H9 (cell line): ENCODE data around the gene MCF2L2. TPM values are rescaled to one million over a fixed set of nuclear protein-coding genes. Genes with fewer than 3 reads are reported as not detected.

ENCODE experiments used
- DNase-seq: peaks from one replicate; pipeline ENCODE4 v3.0.0-alpha.2; 2017
- H2AFZ ChIP-seq: one replicate; pipeline ENCODE4 v1.6.1; 2013; ENCODE audit warnings: mild to moderate bottlenecking, low read length, control low read depth, moderate library complexity
- H2AK5ac ChIP-seq: 2 replicates; pipeline ENCODE4 v1.6.1; 2013; ENCODE audit warnings: low read length, control low read depth, mixed read lengths; ENCODE audit not compliant: insufficient read length
- H2BK120ac ChIP-seq: one replicate; pipeline ENCODE4 v1.6.1; 2013; ENCODE audit warnings: low read depth, mild to moderate bottlenecking, low read length, control low read depth, inconsistent platforms; ENCODE audit not compliant: poor library complexity, severe bottlenecking
- H2BK12ac ChIP-seq: 2 replicates; pipeline ENCODE4 v1.6.1; 2013; ENCODE audit warnings: low read length, control low read depth, mixed read lengths, low read depth; ENCODE audit not compliant: insufficient read length
- H2BK15ac ChIP-seq: 2 replicates; pipeline ENCODE4 v1.6.1; 2013; ENCODE audit warnings: low read depth, low read length, control low read depth
- H2BK20ac ChIP-seq: one replicate; pipeline ENCODE4 v1.6.1; 2013; ENCODE audit warnings: low read depth, mild to moderate bottlenecking, low read length, control low read depth, inconsistent platforms; ENCODE audit not compliant: poor library complexity, severe bottlenecking
- H2BK5ac ChIP-seq: 2 replicates; pipeline ENCODE4 v1.6.1; 2013; ENCODE audit warnings: low read length, control low read depth, mixed read lengths; ENCODE audit not compliant: insufficient read length
- H3K14ac ChIP-seq: 2 replicates; pipeline ENCODE4 v1.6.1; 2013; ENCODE audit warnings: low read length, control low read depth; ENCODE audit not compliant: insufficient read depth
- H3K18ac ChIP-seq: 2 replicates; pipeline ENCODE4 v1.6.1; 2013; ENCODE audit warnings: low read depth, mild to moderate bottlenecking, mixed read lengths, low read length, control low read depth; ENCODE audit not compliant: insufficient read length
- H3K23ac ChIP-seq: 2 replicates; pipeline ENCODE4 v1.6.1; 2013; ENCODE audit warnings: low read length, control low read depth, mixed read lengths, low read depth; ENCODE audit not compliant: insufficient read length
- H3K23me2 ChIP-seq: 2 replicates; pipeline ENCODE4 v1.6.1; 2013; ENCODE audit warnings: low read depth, mild to moderate bottlenecking, mixed read lengths, low read length, control low read depth; ENCODE audit not compliant: insufficient read length, poor library complexity, severe bottlenecking
- H3K27ac ChIP-seq: 2 replicates; pipeline ENCODE4 v1.5.1; 2013; ENCODE audit warnings: low read length, control low read depth, mixed read lengths, low read depth; ENCODE audit not compliant: insufficient read length
- H3K27me3 ChIP-seq: 2 replicates; pipeline ENCODE4 v1.6.1; 2013; ENCODE audit warnings: low read length, control low read depth, inconsistent platforms; ENCODE audit not compliant: insufficient read depth
- H3K4ac ChIP-seq: 2 replicates; pipeline ENCODE4 v1.6.1; 2013; ENCODE audit warnings: low read depth, mild to moderate bottlenecking, control low read depth, inconsistent platforms, low read length, moderate library complexity
- H3K4me1 ChIP-seq: 2 replicates; pipeline ENCODE4 v1.6.1; 2013; ENCODE audit warnings: low read length, control low read depth, inconsistent platforms; ENCODE audit not compliant: insufficient read depth
- H3K4me2 ChIP-seq: 2 replicates; pipeline ENCODE4 v1.6.1; 2013; ENCODE audit warnings: low read length, control low read depth, mixed read lengths; ENCODE audit not compliant: insufficient read length, insufficient read depth
- H3K56ac ChIP-seq: 2 replicates; pipeline ENCODE4 v1.6.1; 2013; ENCODE audit warnings: low read depth, mild to moderate bottlenecking, mixed read lengths, low read length, control low read depth; ENCODE audit not compliant: insufficient read length
- H3K79me1 ChIP-seq: 2 replicates; pipeline ENCODE4 v1.6.1; 2013; ENCODE audit warnings: low read depth, mild to moderate bottlenecking, moderate library complexity, low read length, control low read depth, inconsistent platforms; ENCODE audit not compliant: insufficient read depth, poor library complexity, severe bottlenecking
- H3K79me2 ChIP-seq: 2 replicates; pipeline ENCODE4 v1.6.1; 2013; ENCODE audit warnings: low read length, control low read depth, inconsistent platforms; ENCODE audit not compliant: insufficient read depth
- H3K9ac ChIP-seq: 2 replicates; pipeline ENCODE4 v1.6.1; 2013; ENCODE audit warnings: low read length, control low read depth, mixed read lengths; ENCODE audit not compliant: insufficient read length; ENCODE audit errors: extremely low read depth
- H3K9me3 ChIP-seq: one replicate; pipeline ENCODE4 v1.6.1; 2013; ENCODE audit warnings: low read depth, low read length, inconsistent platforms; ENCODE audit not compliant: control insufficient read depth
- H3T11ph ChIP-seq: one replicate; pipeline ENCODE4 v1.6.1; 2013; ENCODE audit warnings: mild to moderate bottlenecking, low read length, control low read depth, inconsistent platforms
- H4K20me1 ChIP-seq: one replicate; pipeline ENCODE4 v1.6.1; 2013; ENCODE audit not compliant: control insufficient read depth, insufficient read length, insufficient read depth
- H4K5ac ChIP-seq: 2 replicates; pipeline ENCODE4 v1.6.1; 2013; ENCODE audit warnings: low read depth, mild to moderate bottlenecking, mixed read lengths, low read length, control low read depth; ENCODE audit not compliant: insufficient read length
- H4K8ac ChIP-seq: replicated peaks from 2 replicates; pipeline ENCODE4 v1.6.1; 2013; ENCODE audit warnings: low read length, control low read depth, mixed read lengths, low read depth; ENCODE audit not compliant: insufficient read length
- H4K91ac ChIP-seq: 2 replicates; pipeline ENCODE4 v1.6.1; 2013; ENCODE audit warnings: low read depth, mild to moderate bottlenecking, moderate library complexity, mixed read lengths, low read length, control low read depth; ENCODE audit not compliant: insufficient read length
- H3K27ac Mint-ChIP-seq, 3 experiments: 2 replicates in 2 of 3; 3 replicates in 1 of 3; pipeline ENCODE4 v1.8.0; 2020 to 2021; ENCODE audit warnings: mixed read lengths in 3 of 3, mild to moderate bottlenecking in 1 of 3, moderate library complexity in 1 of 3
- H3K27me3 Mint-ChIP-seq: 2 replicates; pipeline ENCODE4 v1.8.0; 2021; ENCODE audit warnings: low read depth, mild to moderate bottlenecking, moderate library complexity, mixed read lengths
- H3K36me3 Mint-ChIP-seq, 3 experiments: 2 replicates in 2 of 3; 3 replicates in 1 of 3; pipeline ENCODE4 v1.8.0; 2020 to 2021; ENCODE audit warnings: low read depth in 3 of 3, mixed read lengths in 3 of 3; ENCODE audit not compliant: insufficient read depth in 1 of 3
- H3K4me1 Mint-ChIP-seq, 2 experiments: 2 replicates each; pipeline ENCODE4 v1.8.0; 2020; ENCODE audit warnings: mixed read lengths in 2 of 2
- H3K4me3 Mint-ChIP-seq, 2 experiments: 2 replicates in 1 of 2; 3 replicates in 1 of 2; pipeline ENCODE4 v1.8.0; 2020 to 2021; ENCODE audit warnings: mild to moderate bottlenecking in 2 of 2, mixed read lengths in 2 of 2, moderate library complexity in 1 of 2
- H3K9me3 Mint-ChIP-seq, 2 experiments: 2 replicates in 1 of 2; 3 replicates in 1 of 2; pipeline ENCODE4 v1.8.0; 2020; ENCODE audit warnings: mild to moderate bottlenecking in 2 of 2, mixed read lengths in 2 of 2, moderate library complexity in 1 of 2
- CTCF ChIP-seq: fragments of 200-600 bp; sonication (generic); conservative IDR thresholded peaks from 3 replicates; pipeline ENCODE4 v1.8.0; 2021; ENCODE audit warnings: antibody characterized with exemption, mild to moderate bottlenecking
- whole genome bisulfite sequencing: extraction: QIAGEN DNeasy Blood & Tissue Kit; methylation state at CpG from one replicate; pipeline ENCODE4 v1.1.7; 2013; ENCODE audit warnings: missing lambda C conversion rate, low lambda C conversion rate, mixed read lengths; ENCODE audit not compliant: insufficient read length; ENCODE audit errors: extremely low coverage; 5-methylcytosine and 5-hydroxymethylcytosine counted together
- total RNA-seq: library from RNA; stranded (reverse); gene quantifications from 2 replicates; pipeline ENCODE4 v1.2.1, GENCODE V29; 2021

MCF2L2 gene
- total RNA-seq, 1 experiment from 2014 or later = 6.4 TPM

GRCh38 chr3:183291497-183292031 is 136.9 kb downstream of the MCF2L2 start:
- Histone ChIP-seq H3K9me3 (no peaks in the 10 kb centered on the region), H3K27ac (no peak overlapping the region), H3K4me2 (no peak overlapping the region), H3K23me2 (no peaks in the 10 kb centered on the region), H2BK15ac (no peak overlapping the region), H2AFZ (no peak overlapping the region), H2BK120ac (no peak overlapping the region), H2AK5ac (no peak overlapping the region), H3K4ac (no peak overlapping the region), H3K18ac (no peak overlapping the region), H2BK12ac (no peak overlapping the region), H2BK20ac (no peak overlapping the region), H3K9ac (no peak overlapping the region), H4K8ac (no peak overlapping the region), H3K79me2 (no peaks in the 10 kb centered on the region), H2BK5ac (no peak overlapping the region), H3K79me1 (no peaks in the 10 kb centered on the region), H3K56ac (no peak overlapping the region), H3K27me3 (no peaks in the 10 kb centered on the region), H3T11ph (no peak overlapping the region), H4K20me1 (no peaks in the 10 kb centered on the region), H3K14ac (no peak overlapping the region), H3K23ac (peak overlapping the region; percentile 76), H4K91ac (no peak overlapping the region), H3K4me1 (no peaks in the 10 kb centered on the region), H4K5ac (no peak overlapping the region)
- no peak for DNase-seq
- Mint-ChIP-seq H3K4me1 (no peaks in the 10 kb centered on the region), H3K36me3 (peaks cover 0 to 22% (median 20%) of the 10 kb centered on the region in 3 experiments; a peak in 6 of 7 replicates), H3K27ac (no peak overlapping the region), H3K27me3 (no peaks in the 10 kb centered on the region), H3K4me3 (no peak overlapping the region), H3K9me3 (no peaks in the 10 kb centered on the region)
- no peak for TF ChIP-seq CTCF
- no CpG with 5 or more reads among the region's 4 CpGs for WGBS
